MM.1S (cell line): ENCODE measurements around the gene EFHD2.

Experiments used
- DNase-seq: peaks from one replicate; pipeline ENCODE4 v3.0.0-alpha.2; 2015
- H2AFZ ChIP-seq: fragments of 300-600 bp; sonication (generic); 2 replicates; pipeline ENCODE4 v1.6.0; 2016; ENCODE audit warnings: antibody characterized with exemption, low read length
- H3F3A ChIP-seq: fragments of 300-600 bp; sonication (generic); 2 replicates; pipeline ENCODE4 v1.6.1; 2016; ENCODE audit warnings: mild to moderate bottlenecking, antibody characterized with exemption, low read length, moderate library complexity, mixed read lengths; ENCODE audit not compliant: insufficient read depth
- H3K27ac ChIP-seq: fragments of 300-600 bp; sonication (generic); 2 replicates; pipeline ENCODE4 v1.5.1; 2016; ENCODE audit warnings: mild to moderate bottlenecking, low read length
- H3K27me3 ChIP-seq: fragments of 300-600 bp; sonication (generic); replicated peaks from 2 replicates; pipeline ENCODE4 v1.6.0; 2016; ENCODE audit warnings: low read length; ENCODE audit not compliant: insufficient read depth
- H3K36me3 ChIP-seq: fragments of 300-600 bp; sonication (generic); replicated peaks from 2 replicates; pipeline ENCODE4 v1.6.1; 2016; ENCODE audit warnings: mild to moderate bottlenecking, low read length, mixed read lengths; ENCODE audit not compliant: insufficient read depth
- H3K4me1 ChIP-seq: fragments of 300-600 bp; sonication (generic); 2 replicates; pipeline ENCODE4 v1.6.1; 2016; ENCODE audit warnings: low read length, mixed read lengths
- H3K4me2 ChIP-seq: fragments of 300-600 bp; sonication (generic); 2 replicates; pipeline ENCODE4 v1.6.0; 2016; ENCODE audit warnings: low read depth, low read length
- H3K4me3 ChIP-seq: fragments of 300-600 bp; sonication (generic); 2 replicates; pipeline ENCODE4 v1.5.1; 2016; ENCODE audit warnings: low read length, mixed read lengths
- H3K79me2 ChIP-seq: fragments of 300-600 bp; sonication (generic); 2 replicates; pipeline ENCODE4 v1.6.1; 2016; ENCODE audit warnings: mixed run types, low read length, mixed read lengths
- H3K9ac ChIP-seq: fragments of 300-600 bp; sonication (generic); 2 replicates; pipeline ENCODE4 v1.6.1; 2016; ENCODE audit warnings: low read length, mixed read lengths
- H3K9me2 ChIP-seq: fragments of 300-600 bp; sonication (generic); replicated peaks from 2 replicates; pipeline ENCODE4 v1.6.1; 2016; ENCODE audit warnings: mild to moderate bottlenecking, low read length, mixed read lengths; ENCODE audit not compliant: insufficient read depth
- H3K9me3 ChIP-seq: fragments of 300-600 bp; sonication (generic); replicated peaks from 2 replicates; pipeline ENCODE4 v1.6.1; 2016; ENCODE audit warnings: mild to moderate bottlenecking, low read length, mixed read lengths; ENCODE audit not compliant: insufficient read depth
- H4K20me1 ChIP-seq: fragments of 300-600 bp; sonication (generic); 2 replicates; pipeline ENCODE4 v1.6.1; 2016; ENCODE audit warnings: mild to moderate bottlenecking, low read length, moderate library complexity, mixed read lengths; ENCODE audit not compliant: insufficient read depth
- CTCF ChIP-seq: fragments of 300-600 bp; sonication (generic); IDR thresholded peaks from 2 replicates; pipeline ENCODE4 v1.5.1; 2016; ENCODE audit warnings: antibody characterized with exemption, low read length, mixed read lengths
- EZH2 ChIP-seq: fragments of 300-600 bp; sonication (generic); optimal IDR thresholded peaks from 2 replicates; pipeline ENCODE3; 2017; ENCODE audit warnings: low read depth, mild to moderate bottlenecking, antibody characterized with exemption, low read length, mixed read lengths
- EZH2phosphoT487 ChIP-seq: fragments of 300-600 bp; sonication (generic); IDR thresholded peaks from 2 replicates; pipeline ENCODE4 v1.6.1; 2018; ENCODE audit warnings: antibody characterized with exemption, low read length

The EFHD2 gene

GRCh38 chr1:15442119-15442518 lies 32.4 kb downstream of the EFHD2 start:
- H2AFZ ChIP-seq, result no peak overlapping the region
- H3K4me2 ChIP-seq, result no peak overlapping the region
- DNase-seq, result no peak
- no peaks in the 10 kb centered on the region for H3F3A ChIP-seq
- H3K9me2 ChIP-seq, result no peaks in the 10 kb centered on the region
- peaks cover 4% of the 10 kb centered on the region; the same call in 1 of the 2 replicates for H3K27me3 ChIP-seq
- H3K9me3 ChIP-seq, result no peaks in the 10 kb centered on the region
- H3K36me3 ChIP-seq, result no peaks in the 10 kb centered on the region
- H3K27ac ChIP-seq, result no peak overlapping the region
- H3K79me2 ChIP-seq, result no peaks in the 10 kb centered on the region
- no peak for TF ChIP-seq EZH2
- TF ChIP-seq EZH2phosphoT487, result no peak
- no peaks in the 10 kb centered on the region for H4K20me1 ChIP-seq
- no peaks in the 10 kb centered on the region for H3K4me1 ChIP-seq
- no peak overlapping the region for H3K4me3 ChIP-seq
- H3K9ac ChIP-seq, result no peak overlapping the region

- no peaks in the 10 kb centered on the region for H3F3A ChIP-seq
- no peaks in the 10 kb centered on the region for H3K9me3 ChIP-seq
- H3K27ac ChIP-seq, result no peak overlapping the region
- H3K27me3 ChIP-seq, result peaks cover 8% of the 10 kb centered on the region; the same call in 1 of the 2 replicates
- DNase-seq, result no peak
- no peak overlapping the region for H3K9ac ChIP-seq
- no peaks in the 10 kb centered on the region for H4K20me1 ChIP-seq
- no peaks in the 10 kb centered on the region for H3K79me2 ChIP-seq
- no peak overlapping the region for H3K4me2 ChIP-seq
- H3K4me1 ChIP-seq, result no peaks in the 10 kb centered on the region
- no peak overlapping the region for H2AFZ ChIP-seq
- H3K4me3 ChIP-seq, result no peak overlapping the region
- no peaks in the 10 kb centered on the region for H3K36me3 ChIP-seq
- no peaks in the 10 kb centered on the region for H3K9me2 ChIP-seq
- no peak for TF ChIP-seq EZH2
- TF ChIP-seq EZH2phosphoT487, result no peak
- no peak for TF ChIP-seq CTCF
These were observed 33.1 kb downstream of the EFHD2 start for GRCh38 chr1:15442759-15443158.

GRCh38 chr1:15443281-15443680 lies 33.6 kb downstream of the EFHD2 start:
- Histone ChIP-seq H3K79me2 (no peaks in the 10 kb centered on the region), H2AFZ (no peak overlapping the region), H3K4me2 (no peak overlapping the region), H3K9me2 (no peaks in the 10 kb centered on the region), H3K4me3 (no peak overlapping the region), H3K36me3 (no peaks in the 10 kb centered on the region), H3K9me3 (no peaks in the 10 kb centered on the region), H3K27ac (no peak overlapping the region), H3K9ac (no peak overlapping the region), H4K20me1 (no peaks in the 10 kb centered on the region), H3K4me1 (no peaks in the 10 kb centered on the region), H3K27me3 (peaks cover 8% of the 10 kb centered on the region; the same call in 1 of the 2 replicates), H3F3A (no peaks in the 10 kb centered on the region)
- no peak for TF ChIP-seq EZH2
- no peak for TF ChIP-seq CTCF
- no peak for TF ChIP-seq EZH2phosphoT487
- DNase-seq, result no peak

GRCh38 chr1:15444468-15445389 lies 35.0 kb downstream of the EFHD2 start:
- no peak overlapping the region for H2AFZ ChIP-seq

More at GRCh38 chr1:15444468-15445389, 35.0 kb downstream of the EFHD2 start:
- H3F3A ChIP-seq, result no peaks in the 10 kb centered on the region
- no peaks in the 10 kb centered on the region for H3K9me3 ChIP-seq
- H3K4me3 ChIP-seq, result no peak overlapping the region
- H3K27me3 ChIP-seq, result peaks cover 8% of the 10 kb centered on the region; the same call in 1 of the 2 replicates
- TF ChIP-seq EZH2 (no peak), CTCF (no peak), EZH2phosphoT487 (no peak)
- H3K9me2 ChIP-seq, result no peaks in the 10 kb centered on the region
- no peaks in the 10 kb centered on the region for H3K79me2 ChIP-seq
- no peak overlapping the region for H3K9ac ChIP-seq
- no peak overlapping the region for H3K4me2 ChIP-seq
- H3K36me3 ChIP-seq, result no peaks in the 10 kb centered on the region
- no peaks in the 10 kb centered on the region for H3K4me1 ChIP-seq
- no peak for DNase-seq
- H3K27ac ChIP-seq, result no peak overlapping the region
- no peaks in the 10 kb centered on the region for H4K20me1 ChIP-seq
